Gastrocnemius medialis (tissue), 4 donors: ENCODE results near the gene ARPC3.
A peak's percentile ranks its signal among the peaks of the same experiment; 100 is the strongest.

ENCODE experiments used
- CTCF ChIP-seq, 5 experiments: fragments of 450-650 bp in 3 of 5; fragments of 200-600 bp in 2 of 5; sonication (generic) in 2 of 5; IDR thresholded peaks in 4 of 5; conservative IDR thresholded peaks in 1 of 5; 1 replicate in 4 of 5; 2 replicates in 1 of 5; pipeline ENCODE4 v1.5.1; 2016 to 2019; ENCODE audit warnings: antibody characterized with exemption in 5 of 5, mild to moderate bottlenecking in 3 of 5, moderate library complexity in 3 of 5
- POLR2A ChIP-seq, 2 donors: fragments of 450-650 bp; IDR thresholded peaks; one replicate each; pipeline ENCODE4 v1.6.1; 2017; ENCODE audit warnings: antibody characterized with exemption in 2 of 2, mild to moderate bottlenecking in 2 of 2, moderate library complexity in 2 of 2

DNA sequence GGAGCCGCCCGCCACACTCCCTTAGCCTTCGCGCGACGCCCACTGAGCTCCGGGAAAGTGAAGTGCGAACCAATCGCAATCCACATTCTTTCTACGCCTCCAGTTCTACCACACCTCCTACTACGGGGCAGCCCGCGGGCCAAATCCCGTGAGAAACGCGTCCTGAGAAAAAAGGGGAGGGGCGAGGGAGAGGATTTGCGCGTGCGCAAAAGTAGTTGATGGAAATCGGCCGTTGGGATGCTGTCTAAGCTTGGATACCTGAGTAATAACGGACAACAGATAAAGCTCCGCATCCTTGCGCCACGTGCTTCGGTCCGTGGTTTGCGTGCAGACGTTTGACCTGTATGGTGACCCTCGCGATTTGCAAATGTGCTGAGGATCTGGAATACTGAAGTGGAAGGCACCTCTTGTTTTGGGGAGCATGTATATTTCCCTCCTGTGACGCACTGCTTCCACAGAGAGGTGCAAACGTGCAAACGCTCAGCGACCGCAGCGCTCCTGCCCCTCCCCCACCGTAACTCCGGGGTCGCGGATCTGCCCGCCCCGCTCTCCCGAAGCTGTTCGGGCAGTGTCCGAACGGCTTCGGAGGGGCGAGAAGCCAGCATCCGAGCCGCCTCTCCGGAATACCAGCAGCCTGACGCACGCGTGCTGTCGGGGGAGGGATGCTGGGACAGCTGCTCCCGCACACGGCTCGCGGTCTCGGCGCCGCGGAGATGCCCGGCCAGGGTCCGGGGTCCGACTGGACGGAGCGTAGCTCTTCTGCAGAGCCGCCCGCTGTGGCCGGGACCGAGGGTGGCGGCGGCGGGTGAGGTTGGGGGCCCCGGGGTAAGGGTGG lies 18.3 kb upstream of the ARPC3 start, which contains the start of the genes FAM216A and GPN3:
- TF ChIP-seq CTCF (IDR thresholded peaks at IDR 0.05 in 4 of 5, conservative IDR thresholded peaks at IDR 0.05 in 1 of 5) (no peak), POLR2A (IDR thresholded peaks at IDR 0.05) (peak; percentile 24 to 88)
